ENCODE measurements around the gene PYCR2. TPM values are rescaled to one million over a fixed set of nuclear protein-coding genes. Genes with fewer than 3 reads are reported as not detected.
A peak's percentile ranks its signal among the peaks of the same experiment; 100 is the strongest.

Gene PYCR2
- polyA plus RNA-seq, 3 donors, result 21.4 to 72.5 (median 26.6) TPM

- H3K4me3 ChIP-seq (replicated peaks in 1 of 3; ENCODE audit: low read depth in 2 of 3, low read length in 3 of 3), result no peak overlapping the region
- Mint-ChIP-seq H3K4me3 (no peak overlapping the region), H3K4me1 (peaks cover 41% of the 10 kb centered on the region), H3K9me3 (peaks cover 0 to 3% (median 0%) of the 10 kb centered on the region in 7 donors), H3K27me3 (ENCODE audit: low read depth in 3 of 3) (peaks cover 2 to 6% (median 3%) of the 10 kb centered on the region in 3 donors), H3K27ac (peak overlapping the region in 3 of 7 donors; percentile 35 to 70 (median 58)), H3K36me3 (peaks cover 43 to 62% of the 10 kb centered on the region in 2 donors)
- peaks cover 35 to 49% of the 10 kb centered on the region in 2 donors for H3K36me3 ChIP-seq (replicated peaks in 1 of 2; ENCODE audit: control insufficient read depth in 1 of 2, insufficient read depth in 2 of 2, low read length in 2 of 2)
- intact Hi-C loops (cut with micrococcal nuclease), result no loop called here
- H3K79me2 ChIP-seq (ENCODE audit: insufficient read depth, low read length), result peaks cover 45% of the 10 kb centered on the region
- WGBS (ENCODE audit: insufficient coverage), result 80% methylated on average over 1 of the region's 4 CpGs
- no peak overlapping the region for H3K4me2 ChIP-seq (replicated peaks; ENCODE audit: extremely low read depth, low read length, poor library complexity, severe bottlenecking)
- H4K20me1 ChIP-seq (ENCODE audit: insufficient read depth, low read length), result peaks cover 47% of the 10 kb centered on the region
- H3K27me3 ChIP-seq (ENCODE audit: control insufficient read depth in 2 of 2, insufficient read depth in 2 of 2, low read length in 2 of 2), result no peaks in the 10 kb centered on the region
- no peaks in the 10 kb centered on the region for H3K9me3 ChIP-seq (replicated peaks in 1 of 2; ENCODE audit: control insufficient read depth in 1 of 2, insufficient read depth in 1 of 2, low read length in 2 of 2)
- no peak overlapping the region for H3K9ac ChIP-seq (ENCODE audit: insufficient read depth, low read length, poor library complexity, severe bottlenecking)
- no peak for DNase-seq
- no peak for TF ChIP-seq CTCF (IDR thresholded peaks at IDR 0.05)
- peaks cover 27 to 37% of the 10 kb centered on the region in 2 donors for H3K4me1 ChIP-seq (ENCODE audit: control insufficient read depth in 1 of 2, insufficient read depth in 2 of 2, low read length in 2 of 2)
- H3K27ac ChIP-seq (ENCODE audit: low read depth in 1 of 2, low read length in 2 of 2), result no peak overlapping the region
- H2AFZ ChIP-seq (ENCODE audit: insufficient read depth, low read depth, low read length, poor library complexity, severe bottlenecking), result no peak overlapping the region
Measured at GRCh38 chr1:225878282-225878681, 45.8 kb downstream of the PYCR2 start.

GRCh38 chr1:225877580-225877979 lies 46.5 kb downstream of the PYCR2 start:
- H3K4me1 Mint-ChIP-seq, result peaks cover 38% of the 10 kb centered on the region
- DNase-seq, result no peak
- TF ChIP-seq CTCF (IDR thresholded peaks at IDR 0.05), result peak; percentile 47
- Histone ChIP-seq H3K9me3 (replicated peaks in 1 of 2; ENCODE audit: control insufficient read depth in 1 of 2, insufficient read depth in 1 of 2, low read length in 2 of 2) (no peaks in the 10 kb centered on the region), H4K20me1 (ENCODE audit: insufficient read depth, low read length) (peaks cover 47% of the 10 kb centered on the region), H3K27ac (ENCODE audit: low read depth in 1 of 2, low read length in 2 of 2) (no peak overlapping the region), H3K9ac (ENCODE audit: insufficient read depth, low read length, poor library complexity, severe bottlenecking) (no peak overlapping the region), H3K4me3 (replicated peaks in 1 of 3; ENCODE audit: low read depth in 2 of 3, low read length in 3 of 3) (no peak overlapping the region), H2AFZ (ENCODE audit: insufficient read depth, low read depth, low read length, poor library complexity, severe bottlenecking) (no peak overlapping the region), H3K36me3 (replicated peaks in 1 of 2; ENCODE audit: control insufficient read depth in 1 of 2, insufficient read depth in 2 of 2, low read length in 2 of 2) (peaks cover 40 to 56% of the 10 kb centered on the region in 2 donors), H3K4me2 (replicated peaks; ENCODE audit: extremely low read depth, low read length, poor library complexity, severe bottlenecking) (no peak overlapping the region), H3K4me1 (ENCODE audit: control insufficient read depth in 1 of 2, insufficient read depth in 2 of 2, low read length in 2 of 2) (peaks cover 24 to 30% of the 10 kb centered on the region in 2 donors), H3K27me3 (ENCODE audit: control insufficient read depth in 2 of 2, insufficient read depth in 2 of 2, low read length in 2 of 2) (no peaks in the 10 kb centered on the region), H3K79me2 (ENCODE audit: insufficient read depth, low read length) (peaks cover 45% of the 10 kb centered on the region)
- peaks cover 0 to 4% (median 0%) of the 10 kb centered on the region in 3 donors for H3K27me3 Mint-ChIP-seq (ENCODE audit: low read depth in 3 of 3)
- intact Hi-C loops (cut with micrococcal nuclease), result no loop called here
- no peak overlapping the region for H3K4me3 Mint-ChIP-seq
- WGBS (ENCODE audit: insufficient coverage), result 79% methylated on average over 10 of the region's 10 CpGs
- H3K9me3 Mint-ChIP-seq, result peaks cover 0 to 3% (median 0%) of the 10 kb centered on the region in 7 donors
- H3K27ac Mint-ChIP-seq, result peak overlapping the region in 3 of 7 donors; percentile 12 to 75 (median 56)
- peaks cover 48 to 69% of the 10 kb centered on the region in 2 donors for H3K36me3 Mint-ChIP-seq
